Body of pancreas (tissue), 4 donors: Measurements from ENCODE around the gene VPS35L.
"Not testable (repeated sequence)": the region's sequence is repeated elsewhere in the genome, so short reads cannot be mapped to it uniquely, and the experiment has no call there.

Source experiments
- POLR2A ChIP-seq, 3 donors: fragments of 450-650 bp; IDR thresholded peaks; one replicate each; pipeline ENCODE4 v1.6.1; 2016; ENCODE audit warnings: antibody characterized with exemption in 3 of 3, mild to moderate bottlenecking in 2 of 3
- TF ChIP-seq, protein P1 (sequence below), 7 experiments: fragments of 450-650 bp in 4 of 7; fragments of 200-600 bp in 3 of 7; sonication (generic) in 3 of 7; IDR thresholded peaks; one replicate each; pipeline ENCODE4 v1.5.1; 2016 to 2019; ENCODE audit warnings: antibody characterized with exemption in 7 of 7

DNA sequence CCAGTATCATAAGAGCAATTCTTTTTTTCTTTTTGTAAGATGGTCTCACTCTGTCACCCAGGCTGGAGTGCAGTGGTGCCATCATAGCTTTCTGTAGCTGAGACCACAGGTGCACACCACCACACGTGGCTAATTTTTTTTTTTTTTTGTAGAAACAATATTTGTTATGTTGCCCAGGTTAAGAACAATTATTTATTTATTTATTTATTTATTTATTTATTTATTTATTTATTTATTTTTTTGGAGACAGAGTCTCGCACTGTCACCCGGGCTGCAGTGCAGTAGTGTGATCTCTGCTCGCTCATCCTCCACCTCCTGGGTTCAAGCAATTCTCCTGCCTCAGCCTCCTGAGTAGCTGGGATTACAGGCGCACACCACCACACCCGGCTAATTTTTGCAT lies 123.8 kb downstream of the VPS35L start:
- TF ChIP-seq, protein P1, sequence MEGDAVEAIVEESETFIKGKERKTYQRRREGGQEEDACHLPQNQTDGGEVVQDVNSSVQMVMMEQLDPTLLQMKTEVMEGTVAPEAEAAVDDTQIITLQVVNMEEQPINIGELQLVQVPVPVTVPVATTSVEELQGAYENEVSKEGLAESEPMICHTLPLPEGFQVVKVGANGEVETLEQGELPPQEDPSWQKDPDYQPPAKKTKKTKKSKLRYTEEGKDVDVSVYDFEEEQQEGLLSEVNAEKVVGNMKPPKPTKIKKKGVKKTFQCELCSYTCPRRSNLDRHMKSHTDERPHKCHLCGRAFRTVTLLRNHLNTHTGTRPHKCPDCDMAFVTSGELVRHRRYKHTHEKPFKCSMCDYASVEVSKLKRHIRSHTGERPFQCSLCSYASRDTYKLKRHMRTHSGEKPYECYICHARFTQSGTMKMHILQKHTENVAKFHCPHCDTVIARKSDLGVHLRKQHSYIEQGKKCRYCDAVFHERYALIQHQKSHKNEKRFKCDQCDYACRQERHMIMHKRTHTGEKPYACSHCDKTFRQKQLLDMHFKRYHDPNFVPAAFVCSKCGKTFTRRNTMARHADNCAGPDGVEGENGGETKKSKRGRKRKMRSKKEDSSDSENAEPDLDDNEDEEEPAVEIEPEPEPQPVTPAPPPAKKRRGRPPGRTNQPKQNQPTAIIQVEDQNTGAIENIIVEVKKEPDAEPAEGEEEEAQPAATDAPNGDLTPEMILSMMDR (IDR thresholded peaks at IDR 0.05) = not testable (repeated sequence)
- TF ChIP-seq POLR2A (IDR thresholded peaks at IDR 0.05) = not testable (repeated sequence)
